Measurements from ENCODE around the gene FGF18.

FGF18 gene

DNA sequence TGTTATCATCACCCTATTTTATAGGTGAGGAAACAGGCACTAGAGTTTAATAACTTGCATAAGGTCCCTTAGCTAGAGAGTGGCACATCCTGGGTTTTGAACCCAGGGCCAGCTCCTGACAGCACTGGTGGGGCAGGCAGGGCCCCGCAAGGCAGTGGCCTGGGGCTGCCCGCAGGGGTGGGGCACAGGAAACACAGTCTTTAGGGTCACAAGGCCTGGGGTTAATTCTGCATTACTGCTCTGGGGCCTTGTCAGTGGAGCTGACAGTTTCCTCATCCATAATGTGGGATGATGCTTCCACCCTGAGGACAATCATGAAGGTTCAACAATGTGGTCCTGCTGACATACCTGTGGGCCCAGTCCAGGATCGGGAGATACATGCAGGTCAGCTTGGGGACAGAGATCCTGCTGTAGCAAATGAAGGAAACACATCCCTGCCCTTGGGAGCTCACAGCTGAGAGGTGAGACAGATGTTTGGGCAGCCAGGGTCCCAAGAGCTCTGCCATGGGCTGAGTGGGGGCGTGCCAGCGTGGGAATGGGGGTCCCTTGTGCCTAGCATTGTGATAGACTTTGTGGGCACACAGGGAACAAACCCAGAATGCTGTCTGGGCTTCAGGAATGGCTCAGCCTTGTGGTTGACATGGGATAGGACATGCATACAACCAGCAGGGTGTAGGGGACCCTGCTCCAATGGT, 14.7 kb downstream of the FGF18 start:
- in situ Hi-C loops (cut with MboI; ENCODE audit: low sequenced_read_pairs, unreplicated experiment) = no loop called here
- DNase-seq (ENCODE audit: low spot score) = no peak
- TF ChIP-seq, protein P1, sequence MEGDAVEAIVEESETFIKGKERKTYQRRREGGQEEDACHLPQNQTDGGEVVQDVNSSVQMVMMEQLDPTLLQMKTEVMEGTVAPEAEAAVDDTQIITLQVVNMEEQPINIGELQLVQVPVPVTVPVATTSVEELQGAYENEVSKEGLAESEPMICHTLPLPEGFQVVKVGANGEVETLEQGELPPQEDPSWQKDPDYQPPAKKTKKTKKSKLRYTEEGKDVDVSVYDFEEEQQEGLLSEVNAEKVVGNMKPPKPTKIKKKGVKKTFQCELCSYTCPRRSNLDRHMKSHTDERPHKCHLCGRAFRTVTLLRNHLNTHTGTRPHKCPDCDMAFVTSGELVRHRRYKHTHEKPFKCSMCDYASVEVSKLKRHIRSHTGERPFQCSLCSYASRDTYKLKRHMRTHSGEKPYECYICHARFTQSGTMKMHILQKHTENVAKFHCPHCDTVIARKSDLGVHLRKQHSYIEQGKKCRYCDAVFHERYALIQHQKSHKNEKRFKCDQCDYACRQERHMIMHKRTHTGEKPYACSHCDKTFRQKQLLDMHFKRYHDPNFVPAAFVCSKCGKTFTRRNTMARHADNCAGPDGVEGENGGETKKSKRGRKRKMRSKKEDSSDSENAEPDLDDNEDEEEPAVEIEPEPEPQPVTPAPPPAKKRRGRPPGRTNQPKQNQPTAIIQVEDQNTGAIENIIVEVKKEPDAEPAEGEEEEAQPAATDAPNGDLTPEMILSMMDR (IDR thresholded peaks at IDR 0.05; ENCODE audit: borderline replicate concordance, control extremely low read depth, extremely low read depth, insufficient read depth, missing control alignments) = no peak

DNA sequence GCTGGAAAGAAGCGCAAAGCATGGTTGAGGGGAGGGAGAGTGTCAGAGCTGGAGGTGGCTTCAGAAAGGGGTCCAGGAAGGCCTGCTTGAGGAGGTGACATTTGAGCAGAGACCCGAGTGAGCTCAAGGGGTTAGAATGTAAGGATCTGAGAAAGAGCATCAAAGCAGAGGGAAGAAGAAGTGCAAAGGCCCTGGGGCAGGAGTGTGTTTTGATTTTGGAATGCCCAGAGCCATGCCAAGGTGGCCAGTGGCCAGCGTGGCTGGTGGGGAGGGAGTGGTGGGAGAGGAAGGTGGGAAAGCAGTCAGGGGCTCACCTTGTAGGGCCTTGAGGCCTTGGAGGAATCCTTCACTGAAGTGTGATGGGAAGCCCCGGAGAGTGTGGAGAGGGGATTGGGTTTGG, 15.4 kb downstream of the FGF18 start:
- in situ Hi-C loops (cut with MboI; ENCODE audit: low sequenced_read_pairs, unreplicated experiment) = no loop called here
- TF ChIP-seq, protein P1 (IDR thresholded peaks at IDR 0.05; ENCODE audit: borderline replicate concordance, control extremely low read depth, extremely low read depth, insufficient read depth, missing control alignments) = no peak

DNA sequence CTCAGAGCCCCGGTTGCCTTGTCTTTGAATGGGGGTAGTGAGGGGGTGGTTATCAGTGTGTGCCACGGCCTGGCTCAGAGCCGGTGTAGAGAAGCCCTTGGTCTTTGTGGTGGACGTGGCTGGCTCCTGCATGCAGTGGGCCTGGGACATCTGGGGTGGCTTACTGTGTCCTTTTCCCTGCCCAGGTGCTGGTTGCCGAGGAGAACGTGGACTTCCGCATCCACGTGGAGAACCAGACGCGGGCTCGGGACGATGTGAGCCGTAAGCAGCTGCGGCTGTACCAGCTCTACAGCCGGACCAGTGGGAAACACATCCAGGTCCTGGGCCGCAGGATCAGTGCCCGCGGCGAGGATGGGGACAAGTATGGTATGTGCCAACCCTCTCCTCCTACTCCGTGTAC, 16.5 kb downstream of the FGF18 start:
- in situ Hi-C loops (cut with MboI; ENCODE audit: low sequenced_read_pairs, unreplicated experiment) = no loop called here
- no peak for DNase-seq (ENCODE audit: low spot score)
- TF ChIP-seq, protein P1 (IDR thresholded peaks at IDR 0.05; ENCODE audit: borderline replicate concordance, control extremely low read depth, extremely low read depth, insufficient read depth, missing control alignments) = no peak

More for the DNA sequence above, 15.4 kb downstream of the FGF18 start:
- DNase-seq (ENCODE audit: low spot score) = no peak

DNA sequence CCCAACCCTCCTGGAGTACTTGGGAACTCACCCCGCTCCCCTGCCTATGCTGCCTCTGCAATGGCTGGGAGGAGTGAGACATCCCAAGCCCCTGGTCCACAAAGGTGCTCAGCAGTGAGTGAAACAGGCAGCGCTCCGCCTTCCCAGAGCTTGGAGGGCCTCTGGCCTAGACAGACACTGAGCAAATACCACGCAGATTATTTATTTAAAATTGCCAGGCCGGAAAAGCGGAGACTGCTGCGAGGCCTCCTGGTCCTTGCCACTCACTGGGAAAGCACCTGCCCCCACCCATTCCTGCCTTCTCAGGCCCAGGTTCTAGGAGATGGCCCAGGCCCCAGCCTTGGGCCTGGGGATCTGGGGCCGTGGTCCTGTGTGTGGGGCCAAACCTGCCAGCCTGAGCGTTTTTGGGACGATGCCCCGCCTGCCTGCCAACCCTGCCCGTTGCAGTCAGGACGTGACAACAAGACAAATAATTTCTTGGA, 17.4 kb downstream of the FGF18 start:
- no peak for DNase-seq (ENCODE audit: low spot score)
- in situ Hi-C loops (cut with MboI; ENCODE audit: low sequenced_read_pairs, unreplicated experiment) = no loop called here
- TF ChIP-seq, protein P1 (IDR thresholded peaks at IDR 0.05; ENCODE audit: borderline replicate concordance, control extremely low read depth, extremely low read depth, insufficient read depth, missing control alignments) = no peak

DNA sequence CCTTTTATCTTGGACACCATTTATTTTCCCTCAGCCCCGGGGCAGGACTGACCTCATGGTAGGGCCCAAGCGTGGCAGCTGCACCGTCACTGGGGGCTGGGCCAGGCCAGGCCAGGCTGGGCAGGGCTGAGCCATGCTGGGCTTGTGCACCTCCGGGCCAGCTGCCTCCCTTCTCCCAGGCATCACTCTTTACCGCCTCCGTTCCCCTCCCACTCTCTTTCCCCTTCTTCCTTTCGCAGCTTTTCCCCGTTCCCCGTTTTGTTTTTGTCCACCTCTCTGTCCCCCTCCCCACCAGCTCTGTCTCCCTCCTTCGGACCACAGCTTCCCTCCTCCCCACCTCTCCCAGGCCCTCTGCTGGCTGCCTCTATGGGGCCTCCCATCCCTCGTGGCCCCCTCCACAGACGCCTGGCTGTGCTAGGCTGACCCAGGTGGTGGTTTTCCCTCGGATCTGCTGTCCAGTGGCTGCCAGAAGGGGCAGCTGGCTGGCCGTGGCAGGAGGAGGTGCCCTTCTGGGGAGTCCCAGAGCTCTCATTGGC, 17.9 kb downstream of the FGF18 start:
- no peak for DNase-seq (ENCODE audit: low spot score)
- TF ChIP-seq, protein P1 (IDR thresholded peaks at IDR 0.05; ENCODE audit: borderline replicate concordance, control extremely low read depth, extremely low read depth, insufficient read depth, missing control alignments) = no peak
- in situ Hi-C loops (cut with MboI; ENCODE audit: low sequenced_read_pairs, unreplicated experiment) = no loop called here

DNA sequence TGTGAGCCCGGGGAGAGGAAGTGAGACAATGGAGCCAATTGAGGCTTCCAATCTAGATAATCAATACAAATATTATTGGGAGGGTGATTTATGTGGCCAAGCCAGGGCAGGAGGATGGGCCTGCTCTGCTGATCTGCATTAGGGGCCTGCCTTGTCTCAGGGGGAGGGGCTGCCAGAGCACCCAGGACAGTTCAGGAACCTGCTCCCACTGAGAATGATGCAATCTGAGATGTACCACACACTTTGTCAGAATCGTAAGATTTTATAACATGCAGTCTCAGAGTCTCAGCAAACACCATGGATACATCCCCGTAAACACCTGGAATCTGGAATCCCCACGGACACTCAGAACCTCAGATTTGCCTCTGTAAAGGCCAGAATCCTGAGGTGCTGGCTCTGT, 19.3 kb downstream of the FGF18 start:
- DNase-seq (ENCODE audit: low spot score) = no peak
- TF ChIP-seq, protein P1 (IDR thresholded peaks at IDR 0.05; ENCODE audit: borderline replicate concordance, control extremely low read depth, extremely low read depth, insufficient read depth, missing control alignments) = no peak
- in situ Hi-C loops (cut with MboI; ENCODE audit: low sequenced_read_pairs, unreplicated experiment) = no loop called here
